ENCODE data around the gene SCCPDH. TPM values are rescaled to one million over a fixed set of nuclear protein-coding genes. Genes with fewer than 3 reads are reported as not detected.

The SCCPDH gene
- polyA plus RNA-seq, 1 of the 3 experiments (the other 2 are of a cell fraction), result 32.2 TPM

DNA sequence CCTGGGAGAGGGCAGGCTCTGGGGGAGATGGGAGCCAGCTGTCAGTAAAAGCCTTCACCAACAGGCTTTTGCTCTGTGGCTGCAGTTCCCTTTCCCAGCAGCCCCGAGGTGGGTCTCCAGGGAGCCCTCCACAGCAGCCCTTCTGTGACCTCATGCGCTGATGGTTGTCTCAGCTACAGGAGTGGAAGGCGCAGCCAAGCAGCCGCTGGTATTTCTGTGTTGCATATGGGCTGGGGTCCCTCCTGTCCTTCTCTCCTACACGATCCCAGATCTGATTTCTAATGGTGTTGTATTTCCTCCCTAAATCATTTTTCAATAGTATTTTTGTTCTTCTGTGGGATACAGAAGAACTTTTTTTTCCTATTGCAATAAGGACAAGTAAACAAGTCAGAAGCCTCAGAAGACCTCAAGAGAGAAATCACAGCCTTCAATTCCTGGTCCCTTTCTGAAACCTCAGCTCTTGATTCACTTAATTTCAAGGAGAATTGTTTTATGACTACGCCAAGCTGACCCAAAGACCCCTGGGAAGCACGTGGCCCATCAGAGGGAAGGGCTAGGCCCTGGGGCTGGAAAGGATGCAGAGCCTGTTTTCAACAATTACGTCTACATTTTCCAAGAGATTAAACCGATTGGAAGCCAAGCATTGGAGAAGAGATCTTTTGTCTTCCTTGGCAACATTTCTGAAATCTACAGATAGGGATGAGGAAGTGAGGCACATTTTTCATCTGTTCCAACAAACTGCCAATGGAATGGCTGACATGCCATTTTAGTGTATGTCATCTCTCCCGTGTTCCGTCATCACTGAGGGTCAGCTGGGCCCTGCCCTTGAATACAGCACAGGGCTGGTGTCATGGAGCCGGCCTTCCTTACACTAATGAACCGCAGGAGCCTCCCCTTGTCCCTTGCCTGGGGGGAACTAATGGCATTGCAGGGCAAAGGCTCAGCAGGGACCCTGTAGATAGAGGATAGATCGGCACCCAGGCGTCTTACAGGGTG, 42.0 kb upstream of the SCCPDH start:
- Histone ChIP-seq H3K27me3 (ENCODE audit: insufficient read depth) (no peaks in the 10 kb centered on the region), H3K9ac (no peak overlapping the region), H3K36me3 (replicated peaks in 1 of 2; ENCODE audit: control insufficient read depth in 1 of 2, insufficient read depth in 2 of 2, low read length in 1 of 2) (no peaks in the 10 kb centered on the region), H4K20me1 (ENCODE audit: insufficient read depth) (no peaks in the 10 kb centered on the region), H3K27ac (ENCODE audit: low read depth in 2 of 2, low read length in 1 of 2) (no peak overlapping the region), H3K9me3 (no peaks in the 10 kb centered on the region), H3K4me1 (ENCODE audit: control insufficient read depth in 1 of 2, insufficient read depth in 2 of 2, low read depth in 1 of 2, low read length in 1 of 2) (peaks cover 0 to 32% of the 10 kb centered on the region in 2 experiments; a peak in 2 of 4 replicates), H3F3A (replicated peaks; ENCODE audit: insufficient read depth) (no peaks in the 10 kb centered on the region), H3K9me2 (no peaks in the 10 kb centered on the region), H3K4me2 (no peak overlapping the region), H2AFZ (ENCODE audit: low read depth) (no peak overlapping the region), H3K79me2 (ENCODE audit: insufficient read depth) (no peaks in the 10 kb centered on the region), H3K4me3 (ENCODE audit: low read depth in 2 of 2, low read length in 1 of 2) (no peak overlapping the region)
- peak; percentile 47 for DNase-seq
- POLR2A ChIA-PET, result no interaction called here
- WGBS (ENCODE audit: low lambda C conversion rate), result 81% methylated on average over 15 of the region's 15 CpGs
- CTCF ChIA-PET, result interaction anchor here (0.8 to 7.2 kb wide), 3 partner anchors 8 to 42 kb away, joined by 3 to 44 read pairs (median 3); partner anchors contain the start of gene SCCPDH
- TF ChIP-seq SMC3 (IDR thresholded peaks at IDR 0.05; ENCODE audit: low read depth, low read length) (no peak), EZH2phosphoT487 (IDR thresholded peaks at IDR 0.05; ENCODE audit: borderline replicate concordance, low read depth) (no peak), RCOR1 (IDR thresholded peaks at IDR 0.05; ENCODE audit: low read length) (no peak), RXRA (IDR thresholded peaks at IDR 0.05; ENCODE audit: borderline replicate concordance, low read depth) (no peak), MXI1 (IDR thresholded peaks at IDR 0.05; ENCODE audit: low read depth, low read length) (no peak), SIN3A (IDR thresholded peaks at IDR 0.05; ENCODE audit: borderline replicate concordance, low read depth, low read length) (no peak)
- TF ChIP-seq, protein P1, sequence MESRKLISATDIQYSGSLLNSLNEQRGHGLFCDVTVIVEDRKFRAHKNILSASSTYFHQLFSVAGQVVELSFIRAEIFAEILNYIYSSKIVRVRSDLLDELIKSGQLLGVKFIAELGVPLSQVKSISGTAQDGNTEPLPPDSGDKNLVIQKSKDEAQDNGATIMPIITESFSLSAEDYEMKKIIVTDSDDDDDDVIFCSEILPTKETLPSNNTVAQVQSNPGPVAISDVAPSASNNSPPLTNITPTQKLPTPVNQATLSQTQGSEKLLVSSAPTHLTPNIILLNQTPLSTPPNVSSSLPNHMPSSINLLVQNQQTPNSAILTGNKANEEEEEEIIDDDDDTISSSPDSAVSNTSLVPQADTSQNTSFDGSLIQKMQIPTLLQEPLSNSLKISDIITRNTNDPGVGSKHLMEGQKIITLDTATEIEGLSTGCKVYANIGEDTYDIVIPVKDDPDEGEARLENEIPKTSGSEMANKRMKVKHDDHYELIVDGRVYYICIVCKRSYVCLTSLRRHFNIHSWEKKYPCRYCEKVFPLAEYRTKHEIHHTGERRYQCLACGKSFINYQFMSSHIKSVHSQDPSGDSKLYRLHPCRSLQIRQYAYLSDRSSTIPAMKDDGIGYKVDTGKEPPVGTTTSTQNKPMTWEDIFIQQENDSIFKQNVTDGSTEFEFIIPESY (IDR thresholded peaks at IDR 0.05; ENCODE audit: borderline replicate concordance, low read depth), result no peak
- TF ChIP-seq, protein P2, sequence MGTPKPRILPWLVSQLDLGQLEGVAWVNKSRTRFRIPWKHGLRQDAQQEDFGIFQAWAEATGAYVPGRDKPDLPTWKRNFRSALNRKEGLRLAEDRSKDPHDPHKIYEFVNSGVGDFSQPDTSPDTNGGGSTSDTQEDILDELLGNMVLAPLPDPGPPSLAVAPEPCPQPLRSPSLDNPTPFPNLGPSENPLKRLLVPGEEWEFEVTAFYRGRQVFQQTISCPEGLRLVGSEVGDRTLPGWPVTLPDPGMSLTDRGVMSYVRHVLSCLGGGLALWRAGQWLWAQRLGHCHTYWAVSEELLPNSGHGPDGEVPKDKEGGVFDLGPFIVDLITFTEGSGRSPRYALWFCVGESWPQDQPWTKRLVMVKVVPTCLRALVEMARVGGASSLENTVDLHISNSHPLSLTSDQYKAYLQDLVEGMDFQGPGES (IDR thresholded peaks at IDR 0.05; ENCODE audit: low read depth, low read length), result no peak

DNA sequence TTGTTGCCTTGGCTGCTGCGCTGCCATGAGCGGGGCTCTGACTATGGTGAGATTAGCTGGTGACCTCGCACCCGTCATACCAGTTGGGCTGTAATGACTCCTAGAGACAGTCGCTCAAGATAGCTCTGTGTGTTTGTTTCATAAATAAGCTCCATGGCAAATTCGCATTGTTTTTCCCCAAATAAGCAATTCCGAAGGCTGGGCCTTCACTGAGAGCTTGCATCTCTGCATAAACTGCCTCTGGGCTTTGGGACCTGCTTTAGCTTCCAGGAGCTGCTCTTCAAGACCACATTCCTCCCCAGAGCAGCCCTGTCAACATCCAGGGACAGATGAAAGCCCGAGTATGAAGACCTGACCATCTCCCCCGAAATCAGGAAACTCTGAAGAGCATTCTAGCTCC, 40.7 kb upstream of the SCCPDH start:
- no peak overlapping the region for H3K4me2 ChIP-seq
- TF ChIP-seq RAD21 (IDR thresholded peaks at IDR 0.05; ENCODE audit: low read length), result no peak
- TF ChIP-seq MXI1 (IDR thresholded peaks at IDR 0.05; ENCODE audit: low read depth, low read length), result no peak
- no peak for TF ChIP-seq TCF12 (IDR thresholded peaks at IDR 0.05)
- TF ChIP-seq GATA2 (CRISPR knock-in tag; IDR thresholded peaks at IDR 0.05), result no peak
- H4K20me1 ChIP-seq (ENCODE audit: insufficient read depth), result no peaks in the 10 kb centered on the region
- no peaks in the 10 kb centered on the region for H3K9me3 ChIP-seq
- no peak overlapping the region for H3K9ac ChIP-seq
- ChIA-PET POLR2A (no interaction called here), CTCF (no interaction called here)
- no peaks in the 10 kb centered on the region for H3K79me2 ChIP-seq (ENCODE audit: insufficient read depth)
- no peak overlapping the region for H3K27ac ChIP-seq (ENCODE audit: low read depth in 2 of 2, low read length in 1 of 2)
- H3K4me3 ChIP-seq (ENCODE audit: low read depth in 2 of 2, low read length in 1 of 2), result no peak overlapping the region
- no peaks in the 10 kb centered on the region for H3K36me3 ChIP-seq (replicated peaks in 1 of 2; ENCODE audit: control insufficient read depth in 1 of 2, insufficient read depth in 2 of 2, low read length in 1 of 2)
- H3K4me1 ChIP-seq (ENCODE audit: control insufficient read depth in 1 of 2, insufficient read depth in 2 of 2, low read depth in 1 of 2, low read length in 1 of 2), result peaks cover 0 to 32% of the 10 kb centered on the region in 2 experiments; a peak in 2 of 4 replicates
- no peak for DNase-seq
- H3K9me2 ChIP-seq, result no peaks in the 10 kb centered on the region
- WGBS (ENCODE audit: low lambda C conversion rate), result 96% methylated on average over 7 of the region's 9 CpGs
- no peaks in the 10 kb centered on the region for H3K27me3 ChIP-seq (ENCODE audit: insufficient read depth)
- H3F3A ChIP-seq (replicated peaks; ENCODE audit: insufficient read depth), result no peaks in the 10 kb centered on the region
- H2AFZ ChIP-seq (ENCODE audit: low read depth), result no peak overlapping the region
